PC-3 (cell line): ENCODE results near the gene FOXJ3. TPM values are rescaled to one million over a fixed set of nuclear protein-coding genes. Genes with fewer than 3 reads are reported as not detected.

Experiments used
- ATAC-seq: fragments of 200-7000 bp; cut with Tn5 transposase; 2 replicates; pipeline ENCODE4 v1.9.1; 2020; ENCODE audit warnings: mild to moderate bottlenecking, moderate library complexity
- BruUV-seq: library from RNA; stranded (reverse); fragments of 400-500 nt; replicated peaks from 2 replicates; lab custom pipeline; 2021; lab: Mats Ljungman, UMichigan
- CTCF ChIA-PET: fragments of 300-600 bp; sonication (Branson Sonifier 250); formaldehyde crosslinking; loops from one replicate; lab custom pipeline; 2022; ENCODE audit warnings: antibody characterized with exemption; lab: Charles Lee
- POLR2A ChIA-PET: fragments of 300-600 bp; sonication (Branson Sonifier 250); formaldehyde crosslinking; loops from one replicate; lab custom pipeline; 2022; ENCODE audit warnings: antibody characterized with exemption; ENCODE audit not compliant: unreplicated experiment; lab: Charles Lee
- DNase-seq: peaks from one replicate; pipeline ENCODE4 v3.0.0-alpha.2; 2015
- H2AFZ ChIP-seq: fragments of 300-600 bp; sonication (generic); 2 replicates; pipeline ENCODE4 v1.6.0; 2016; ENCODE audit warnings: antibody characterized with exemption, low read length
- H3F3A ChIP-seq: fragments of 300-600 bp; sonication (generic); one replicate; pipeline ENCODE4 v1.6.0; 2017; ENCODE audit warnings: antibody characterized with exemption, low read length, control low read depth, mild to moderate bottlenecking; ENCODE audit not compliant: unreplicated experiment
- H3K27ac ChIP-seq: fragments of 300-600 bp; sonication (generic); 2 replicates; pipeline ENCODE4 v1.5.1; 2016; ENCODE audit warnings: mild to moderate bottlenecking, low read length
- H3K27me3 ChIP-seq: fragments of 300-600 bp; sonication (generic); 2 replicates; pipeline ENCODE4 v1.6.1; 2016; ENCODE audit warnings: low read length, mixed read lengths
- H3K36me3 ChIP-seq: fragments of 300-600 bp; sonication (generic); 2 replicates; pipeline ENCODE4 v1.6.1; 2016; ENCODE audit warnings: low read depth, mixed run types, low read length, mixed read lengths
- H3K4me1 ChIP-seq: fragments of 300-600 bp; sonication (generic); 2 replicates; pipeline ENCODE4 v1.5.1; 2016; ENCODE audit warnings: low read length; ENCODE audit not compliant: insufficient read depth
- H3K4me2 ChIP-seq: fragments of 300-600 bp; sonication (generic); 2 replicates; pipeline ENCODE4 v1.6.0; 2016; ENCODE audit warnings: low read length
- H3K4me3 ChIP-seq: fragments of 300-600 bp; sonication (generic); 2 replicates; pipeline ENCODE4 v1.5.1; 2016; ENCODE audit warnings: mild to moderate bottlenecking, low read length, mixed read lengths
- H3K79me2 ChIP-seq: fragments of 300-600 bp; sonication (generic); 2 replicates; pipeline ENCODE4 v1.6.1; 2017; ENCODE audit warnings: low read length, mixed read lengths
- H3K9ac ChIP-seq: fragments of 300-600 bp; sonication (generic); 2 replicates; pipeline ENCODE4 v1.6.0; 2016; ENCODE audit warnings: mild to moderate bottlenecking, low read length
- H3K9me2 ChIP-seq: fragments of 300-600 bp; sonication (generic); replicated peaks from 2 replicates; pipeline ENCODE4 v1.6.1; 2016; ENCODE audit warnings: mixed run types, low read length, mixed read lengths
- H3K9me3 ChIP-seq: fragments of 300-600 bp; sonication (generic); 2 replicates; pipeline ENCODE4 v1.6.1; 2016; ENCODE audit warnings: low read length, mixed read lengths
- H4K20me1 ChIP-seq: fragments of 300-600 bp; sonication (generic); 2 replicates; pipeline ENCODE4 v1.6.1; 2016; ENCODE audit warnings: low read length, mixed read lengths
- CTCF ChIP-seq: fragments of 300-600 bp; sonication (generic); conservative IDR thresholded peaks from 2 replicates; pipeline ENCODE4 v1.5.1; 2017; ENCODE audit warnings: antibody characterized with exemption, low read depth, mild to moderate bottlenecking, low read length
- EZH2 ChIP-seq: fragments of 300-600 bp; sonication (generic); IDR thresholded peaks from one replicate; pipeline ENCODE4 v1.6.1; 2017; ENCODE audit warnings: antibody characterized with exemption, mild to moderate bottlenecking, low read length; ENCODE audit not compliant: unreplicated experiment
- EZH2phosphoT487 ChIP-seq: fragments of 300-600 bp; sonication (generic); IDR thresholded peaks from 2 replicates; pipeline ENCODE4 v1.6.1; 2018; ENCODE audit warnings: mild to moderate bottlenecking, antibody characterized with exemption, low read length, borderline replicate concordance
- intact Hi-C: fragments of 100-400 bp; cut with micrococcal nuclease; formaldehyde crosslinking; loops from 2 replicates; pipeline ENCODE4 v1.9.0; 2023
- total RNA-seq: library from RNA; depleted of rRNA; stranded (reverse); fragments of >200 nt; gene quantifications from 2 replicates; pipeline ENCODE4 v1.2.3, GENCODE V29; 2014

Gene FOXJ3
- total RNA-seq, 1 experiment from 2014 or later: 23.4 TPM

- BruUV-seq: no TSS peak
- Histone ChIP-seq H3K27me3 (no peaks in the 10 kb centered on the region), H3K9me3 (no peaks in the 10 kb centered on the region), H3K27ac (peak within 1 kb of the TSS; percentile 88), H3K9me2 (no peaks in the 10 kb centered on the region), H3K4me1 (peaks cover 42% of the 10 kb centered on the region), H3K36me3 (no peaks in the 10 kb centered on the region), H4K20me1 (no peaks in the 10 kb centered on the region), H3K79me2 (no peaks in the 10 kb centered on the region), H3K4me3 (peak within 1 kb of the TSS; percentile 33; the same call in 1 of the 2 replicates), H3K9ac (peak within 1 kb of the TSS; percentile 71), H3F3A (no peaks in the 10 kb centered on the region), H3K4me2 (peak within 1 kb of the TSS; percentile 78), H2AFZ (peak within 1 kb of the TSS; percentile 61)
- CTCF ChIA-PET: no interaction called here
- TF ChIP-seq EZH2: no peak
- TF ChIP-seq CTCF: no peak
- no peak for TF ChIP-seq EZH2phosphoT487
- POLR2A ChIA-PET: no interaction called here
- no peak for DNase-seq
- intact Hi-C loops: no loop called here
- no peak for ATAC-seq
Measured at GRCh38 chr1:42164551-42165420, 170.2 kb downstream of the FOXJ3 start, which contains the start of gene GUCA2A. GUCA2A (minus strand) TSS chr1:42164745; CDS start chr1:42164712, 33 bp downstream.

- H4K20me1 ChIP-seq: no peaks in the 10 kb centered on the region
- POLR2A ChIA-PET: no interaction called here
- no peak overlapping the region for H3K4me3 ChIP-seq
- CTCF ChIA-PET: no interaction called here
- no peaks in the 10 kb centered on the region for H3K9me3 ChIP-seq
- H3K27ac ChIP-seq: peak overlapping the region; percentile 88; the same call in 1 of the 2 replicates
- no peaks in the 10 kb centered on the region for H3K27me3 ChIP-seq
- no peaks in the 10 kb centered on the region for H3F3A ChIP-seq
- H2AFZ ChIP-seq: no peak overlapping the region
- BruUV-seq: no TSS peak
- intact Hi-C loops: no loop called here
- DNase-seq (no peak), ATAC-seq (no peak)
- no peaks in the 10 kb centered on the region for H3K79me2 ChIP-seq
- no peaks in the 10 kb centered on the region for H3K9me2 ChIP-seq
- H3K36me3 ChIP-seq: no peaks in the 10 kb centered on the region
- H3K4me2 ChIP-seq: no peak overlapping the region
- no peak for TF ChIP-seq CTCF
- TF ChIP-seq EZH2phosphoT487: no peak
- no peak for TF ChIP-seq EZH2
- H3K4me1 ChIP-seq: peaks cover 37% of the 10 kb centered on the region
- H3K9ac ChIP-seq: no peak overlapping the region
Measured at GRCh38 chr1:42163536-42164503, 171.2 kb downstream of the FOXJ3 start.
